MM.1S (cell line): ENCODE data around the gene TMEM63B.
A peak's percentile ranks its signal among the peaks of the same experiment; 100 is the strongest.

Experiments
- DNase-seq: peaks from one replicate; pipeline ENCODE4 v3.0.0-alpha.2; 2015
- H2AFZ ChIP-seq: fragments of 300-600 bp; sonication (generic); 2 replicates; pipeline ENCODE4 v1.6.0; 2016; ENCODE audit warnings: antibody characterized with exemption, low read length
- H3F3A ChIP-seq: fragments of 300-600 bp; sonication (generic); 2 replicates; pipeline ENCODE4 v1.6.1; 2016; ENCODE audit warnings: mild to moderate bottlenecking, antibody characterized with exemption, low read length, moderate library complexity, mixed read lengths; ENCODE audit not compliant: insufficient read depth
- H3K27ac ChIP-seq: fragments of 300-600 bp; sonication (generic); 2 replicates; pipeline ENCODE4 v1.5.1; 2016; ENCODE audit warnings: mild to moderate bottlenecking, low read length
- H3K27me3 ChIP-seq: fragments of 300-600 bp; sonication (generic); replicated peaks from 2 replicates; pipeline ENCODE4 v1.6.0; 2016; ENCODE audit warnings: low read length; ENCODE audit not compliant: insufficient read depth
- H3K36me3 ChIP-seq: fragments of 300-600 bp; sonication (generic); replicated peaks from 2 replicates; pipeline ENCODE4 v1.6.1; 2016; ENCODE audit warnings: mild to moderate bottlenecking, low read length, mixed read lengths; ENCODE audit not compliant: insufficient read depth
- H3K4me1 ChIP-seq: fragments of 300-600 bp; sonication (generic); 2 replicates; pipeline ENCODE4 v1.6.1; 2016; ENCODE audit warnings: low read length, mixed read lengths
- H3K4me2 ChIP-seq: fragments of 300-600 bp; sonication (generic); 2 replicates; pipeline ENCODE4 v1.6.0; 2016; ENCODE audit warnings: low read depth, low read length
- H3K4me3 ChIP-seq: fragments of 300-600 bp; sonication (generic); 2 replicates; pipeline ENCODE4 v1.5.1; 2016; ENCODE audit warnings: low read length, mixed read lengths
- H3K79me2 ChIP-seq: fragments of 300-600 bp; sonication (generic); 2 replicates; pipeline ENCODE4 v1.6.1; 2016; ENCODE audit warnings: mixed run types, low read length, mixed read lengths
- H3K9ac ChIP-seq: fragments of 300-600 bp; sonication (generic); 2 replicates; pipeline ENCODE4 v1.6.1; 2016; ENCODE audit warnings: low read length, mixed read lengths
- H3K9me2 ChIP-seq: fragments of 300-600 bp; sonication (generic); replicated peaks from 2 replicates; pipeline ENCODE4 v1.6.1; 2016; ENCODE audit warnings: mild to moderate bottlenecking, low read length, mixed read lengths; ENCODE audit not compliant: insufficient read depth
- H3K9me3 ChIP-seq: fragments of 300-600 bp; sonication (generic); replicated peaks from 2 replicates; pipeline ENCODE4 v1.6.1; 2016; ENCODE audit warnings: mild to moderate bottlenecking, low read length, mixed read lengths; ENCODE audit not compliant: insufficient read depth
- H4K20me1 ChIP-seq: fragments of 300-600 bp; sonication (generic); 2 replicates; pipeline ENCODE4 v1.6.1; 2016; ENCODE audit warnings: mild to moderate bottlenecking, low read length, moderate library complexity, mixed read lengths; ENCODE audit not compliant: insufficient read depth
- CTCF ChIP-seq: fragments of 300-600 bp; sonication (generic); IDR thresholded peaks from 2 replicates; pipeline ENCODE4 v1.5.1; 2016; ENCODE audit warnings: antibody characterized with exemption, low read length, mixed read lengths
- EZH2 ChIP-seq: fragments of 300-600 bp; sonication (generic); optimal IDR thresholded peaks from 2 replicates; pipeline ENCODE3; 2017; ENCODE audit warnings: low read depth, mild to moderate bottlenecking, antibody characterized with exemption, low read length, mixed read lengths
- EZH2phosphoT487 ChIP-seq: fragments of 300-600 bp; sonication (generic); IDR thresholded peaks from 2 replicates; pipeline ENCODE4 v1.6.1; 2018; ENCODE audit warnings: antibody characterized with exemption, low read length

TMEM63B gene

GRCh38 chr6:44097782-44098317, 29.5 kb upstream of the TMEM63B start:
- no peak for DNase-seq
- Histone ChIP-seq H3K27me3 (no peaks in the 10 kb centered on the region), H3K9ac (no peak overlapping the region), H2AFZ (no peak overlapping the region), H3K4me2 (no peak overlapping the region), H3K4me1 (peaks cover 4% of the 10 kb centered on the region; the same call in 1 of the 2 replicates), H3K9me2 (no peaks in the 10 kb centered on the region), H3K79me2 (no peaks in the 10 kb centered on the region), H3K36me3 (no peaks in the 10 kb centered on the region), H3K27ac (no peak overlapping the region), H3F3A (peaks cover 4% of the 10 kb centered on the region; the same call in 1 of the 2 replicates), H3K4me3 (no peak overlapping the region), H3K9me3 (no peaks in the 10 kb centered on the region), H4K20me1 (no peaks in the 10 kb centered on the region)
- TF ChIP-seq EZH2phosphoT487 (no peak), CTCF (no peak), EZH2 (no peak)

- Histone ChIP-seq H3F3A (peaks cover 4% of the 10 kb centered on the region; the same call in 1 of the 2 replicates), H3K9me2 (no peaks in the 10 kb centered on the region), H3K4me1 (peaks cover 4% of the 10 kb centered on the region; the same call in 1 of the 2 replicates), H3K27ac (no peak overlapping the region), H3K27me3 (no peaks in the 10 kb centered on the region), H3K9ac (no peak overlapping the region), H3K36me3 (no peaks in the 10 kb centered on the region), H3K79me2 (no peaks in the 10 kb centered on the region), H4K20me1 (no peaks in the 10 kb centered on the region), H3K4me3 (no peak overlapping the region), H3K4me2 (no peak overlapping the region), H3K9me3 (no peaks in the 10 kb centered on the region), H2AFZ (no peak overlapping the region)
- TF ChIP-seq EZH2phosphoT487 (no peak), CTCF (no peak), EZH2 (no peak)
- DNase-seq: no peak
Observed at GRCh38 chr6:44099192-44099591, 28.2 kb upstream of the TMEM63B start.

DNA sequence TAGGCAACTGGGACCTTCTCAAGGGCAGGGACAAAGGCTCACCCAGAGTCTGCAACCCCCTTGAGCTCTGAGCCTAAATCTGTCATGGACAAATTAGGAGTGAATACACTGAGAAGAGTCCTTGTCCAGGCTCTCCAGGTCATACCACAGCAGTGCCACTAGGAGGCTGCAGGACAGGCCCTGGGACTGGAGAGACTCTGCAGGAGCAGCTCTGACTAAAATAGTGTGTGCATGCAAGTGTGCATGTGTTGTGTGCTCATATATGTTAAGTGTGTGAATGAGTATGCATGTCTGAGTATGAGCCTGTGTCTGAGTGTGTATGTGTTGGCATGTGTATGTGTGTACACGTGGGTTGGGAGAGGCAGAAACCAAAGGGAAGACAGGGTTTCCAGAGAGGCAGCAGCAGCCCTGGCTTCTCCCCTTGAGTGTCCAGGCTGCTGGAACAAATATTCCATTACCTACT, 27.2 kb upstream of the TMEM63B start:
- H3K4me1 ChIP-seq: peaks cover 4% of the 10 kb centered on the region; the same call in 1 of the 2 replicates
- no peak overlapping the region for H3K9ac ChIP-seq
- H3K36me3 ChIP-seq: no peaks in the 10 kb centered on the region
- no peaks in the 10 kb centered on the region for H3K27me3 ChIP-seq
- H4K20me1 ChIP-seq: no peaks in the 10 kb centered on the region
- no peak overlapping the region for H2AFZ ChIP-seq
- TF ChIP-seq EZH2phosphoT487 (no peak), CTCF (peak; percentile 72)
- H3K4me3 ChIP-seq: no peak overlapping the region
- H3K4me2 ChIP-seq: no peak overlapping the region
- peaks cover 4% of the 10 kb centered on the region; the same call in 1 of the 2 replicates for H3F3A ChIP-seq
- no peak overlapping the region for H3K27ac ChIP-seq
- peak; percentile 55 for DNase-seq
- H3K79me2 ChIP-seq: no peaks in the 10 kb centered on the region
- no peaks in the 10 kb centered on the region for H3K9me3 ChIP-seq
- H3K9me2 ChIP-seq: no peaks in the 10 kb centered on the region
